Activated CD4-positive, alpha-beta T cell treated with anti-CD3 and anti-CD28 coated beads, Interleukin-2, amount 50 U/mL, for 1 hour (primary cell): ENCODE measurements around the gene KCNQ1.

Experiments
- DNase-seq: peaks from one replicate; pipeline ENCODE4 v3.0.0-alpha.2; 2020

KCNQ1 gene

GRCh38 chr11:2898366-2899079 is 453.7 kb downstream of the KCNQ1 start:
- peak; percentile 45 for DNase-seq
